CD4-positive, alpha-beta T cell treated with Interleukin-17A for 4 hours (primary cell): ENCODE results near the gene RNF214.

ENCODE experiments used
- DNase-seq: peaks from one replicate; pipeline ENCODE4 v3.0.0-alpha.2; 2020; ENCODE audit warnings: mixed read lengths

RNF214 gene

GRCh38 chr11:117217141-117218084 lies 15.1 kb upstream of the RNF214 start:
- DNase-seq, result no peak

- no peak for DNase-seq
Observed at GRCh38 chr11:117218133-117218915, 14.1 kb upstream of the RNF214 start.

GRCh38 chr11:117219001-117219400 lies 13.5 kb upstream of the RNF214 start:
- DNase-seq, result no peak

GRCh38 chr11:117219455-117219854 lies 13.0 kb upstream of the RNF214 start:
- DNase-seq, result no peak

GRCh38 chr11:117219995-117220394 lies 12.5 kb upstream of the RNF214 start:
- no peak for DNase-seq

- DNase-seq, result no peak
Observed at GRCh38 chr11:117220568-117220967, 11.9 kb upstream of the RNF214 start.

- no peak for DNase-seq
Observed at GRCh38 chr11:117220999-117221774, 11.3 kb upstream of the RNF214 start.

- no peak for DNase-seq
Observed at GRCh38 chr11:117221775-117222517, 10.5 kb upstream of the RNF214 start.

GRCh38 chr11:117222991-117223740 lies 9.3 kb upstream of the RNF214 start:
- DNase-seq, result no peak

GRCh38 chr11:117223741-117224689 lies 8.5 kb upstream of the RNF214 start:
- no peak for DNase-seq

GRCh38 chr11:117225553-117226170 lies 6.8 kb upstream of the RNF214 start:
- no peak for DNase-seq

- DNase-seq, result peak; percentile 53
Observed at GRCh38 chr11:117226388-117227385, 5.8 kb upstream of the RNF214 start.

- DNase-seq, result no peak
Observed at GRCh38 chr11:117228091-117228490, 4.4 kb upstream of the RNF214 start.

GRCh38 chr11:117229411-117229810 lies 3.1 kb upstream of the RNF214 start:
- no peak for DNase-seq

- DNase-seq, result no peak
Observed at GRCh38 chr11:117229931-117230285, 2.6 kb upstream of the RNF214 start.

GRCh38 chr11:117230286-117230961 lies 2.0 kb upstream of the RNF214 start:
- peak; percentile 52 for DNase-seq

GRCh38 chr11:117230999-117231841 lies 1.3 kb upstream of the RNF214 start:
- DNase-seq, result no peak
